Erythroblast (primary cell): ENCODE data around the gene NAV3.

ENCODE experiments used
- GATA1 ChIP-seq: IDR thresholded peaks from 2 replicates; pipeline ENCODE4 v1.6.1; 2011; ENCODE audit warnings: low read depth, mild to moderate bottlenecking, control low read depth, low read length, moderate library complexity
- POLR2A ChIP-seq: IDR thresholded peaks from 2 replicates; pipeline ENCODE4 v1.6.1; 2011; ENCODE audit warnings: mild to moderate bottlenecking, low read length

DNA sequence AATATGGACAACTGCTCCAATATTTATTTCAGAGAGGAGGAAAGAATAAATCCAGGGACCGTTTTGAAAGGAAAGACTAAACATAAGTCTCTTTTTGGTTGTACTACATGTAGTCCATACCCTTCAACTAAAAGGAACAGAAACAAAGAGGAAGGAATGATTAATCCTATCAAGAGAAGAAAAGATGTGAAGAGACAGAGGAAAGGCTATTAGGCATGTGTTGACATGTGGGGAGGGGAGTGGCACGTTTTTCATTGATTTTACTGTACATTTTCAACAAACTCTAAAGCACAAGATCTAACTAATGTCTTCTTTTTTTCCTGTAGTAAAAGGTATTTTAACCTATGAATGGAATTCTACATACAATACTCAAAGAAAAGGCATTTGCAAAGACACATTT, 85.6 kb downstream of the NAV3 start:
- TF ChIP-seq POLR2A, result no peak
- no peak for TF ChIP-seq GATA1
